OCI-LY1 (cell line): ENCODE results near the gene RAB19.

Experiments used
- H2AFZ ChIP-seq: fragments of 200-600 bp; sonication (generic), shearing (Covaris generic); 2 replicates; pipeline ENCODE4 v1.6.0; 2014; ENCODE audit warnings: antibody characterized with exemption, mild to moderate bottlenecking, low read length
- H3F3A ChIP-seq: fragments of 200-600 bp; sonication (generic), shearing (Covaris generic); 2 replicates; pipeline ENCODE4 v1.6.0; 2014; ENCODE audit warnings: mild to moderate bottlenecking, antibody characterized with exemption, low read length, moderate library complexity; ENCODE audit not compliant: insufficient read depth
- H3K27ac ChIP-seq: fragments of 200-600 bp; sonication (generic); 2 replicates; pipeline ENCODE4 v1.5.1; 2014; ENCODE audit warnings: low read length, mixed run types, mild to moderate bottlenecking, low read depth; ENCODE audit not compliant: poor library complexity, severe bottlenecking
- H3K27me3 ChIP-seq: fragments of 200-600 bp; sonication (generic); 2 replicates; pipeline ENCODE4 v1.6.0; 2014; ENCODE audit warnings: antibody characterized with exemption, mild to moderate bottlenecking, low read length, moderate library complexity; ENCODE audit not compliant: insufficient read depth
- H3K36me3 ChIP-seq: fragments of 200-600 bp; sonication (generic); 2 replicates; pipeline ENCODE4 v1.6.1; 2014; ENCODE audit warnings: mild to moderate bottlenecking, antibody characterized with exemption, low read length, moderate library complexity, mixed read lengths; ENCODE audit not compliant: insufficient read depth
- H3K4me1 ChIP-seq: fragments of 200-600 bp; sonication (generic); 2 replicates; pipeline ENCODE4 v1.5.1; 2014; ENCODE audit warnings: mild to moderate bottlenecking, low read length, moderate library complexity; ENCODE audit not compliant: insufficient read depth, severe bottlenecking
- H3K4me2 ChIP-seq: fragments of 200-600 bp; sonication (generic), shearing (Covaris generic); 2 replicates; pipeline ENCODE4 v1.6.1; 2014; ENCODE audit warnings: low read length
- H3K4me3 ChIP-seq: fragments of 200-600 bp; sonication (generic); 2 replicates; pipeline ENCODE4 v1.5.1; 2014; ENCODE audit warnings: low read length, low read depth, mild to moderate bottlenecking, mixed read lengths; ENCODE audit not compliant: poor library complexity, severe bottlenecking
- H3K79me2 ChIP-seq: fragments of 200-600 bp; shearing (Covaris generic); 2 replicates; pipeline ENCODE4 v1.6.1; 2016; ENCODE audit warnings: mixed run types, low read length, mixed read lengths; ENCODE audit not compliant: insufficient read depth
- H3K9ac ChIP-seq: fragments of 200-600 bp; sonication (generic), shearing (Covaris generic); 2 replicates; pipeline ENCODE4 v1.6.1; 2014; ENCODE audit warnings: mild to moderate bottlenecking, low read length, mixed read lengths
- H3K9me2 ChIP-seq: fragments of 200-600 bp; sonication (generic), shearing (Covaris generic); 2 replicates; pipeline ENCODE4 v1.6.1; 2014; ENCODE audit warnings: low read depth, mild to moderate bottlenecking, low read length, mixed read lengths
- H3K9me3 ChIP-seq: fragments of 200-600 bp; shearing (Covaris generic); 2 replicates; pipeline ENCODE4 v1.6.1; 2014; ENCODE audit warnings: low read length, mixed read lengths
- H4K20me1 ChIP-seq: fragments of 200-600 bp; sonication (generic), shearing (Covaris generic); 2 replicates; pipeline ENCODE4 v1.6.0; 2016; ENCODE audit warnings: mild to moderate bottlenecking, low read length; ENCODE audit not compliant: insufficient read depth
- EZH2 ChIP-seq: fragments of 200-600 bp; sonication (generic), shearing (Covaris generic); IDR thresholded peaks from 2 replicates; pipeline ENCODE4 v1.8.0; 2017; ENCODE audit warnings: borderline replicate concordance, mixed run types, mild to moderate bottlenecking, antibody characterized with exemption, low read length, moderate library complexity, mixed read lengths
- TF ChIP-seq, protein P1 (sequence below): fragments of 200-600 bp; sonication (generic), shearing (Covaris generic); IDR thresholded peaks from 2 replicates; pipeline ENCODE4 v1.5.1; 2017; ENCODE audit warnings: mild to moderate bottlenecking, antibody characterized with exemption, low read length, moderate library complexity, mixed read lengths

The RAB19 gene

DNA sequence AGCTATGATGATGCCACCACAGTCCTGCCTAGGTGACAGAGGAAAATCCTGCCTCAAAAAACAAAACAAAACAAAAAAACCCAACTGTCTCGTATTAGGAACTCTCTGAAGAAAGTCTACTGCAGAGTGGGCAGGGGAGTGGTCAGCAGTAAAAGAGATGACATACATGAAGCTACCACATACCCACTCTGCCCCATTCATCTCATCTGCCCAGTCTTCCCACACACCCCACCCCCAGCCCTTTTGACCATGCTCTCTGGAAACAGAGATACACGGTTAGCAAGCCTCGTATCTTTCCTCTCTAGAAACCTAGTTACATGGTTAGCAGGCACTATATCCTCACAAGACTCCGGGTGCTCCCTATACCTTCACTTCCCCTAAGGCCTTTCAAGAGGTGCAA, 13.8 kb upstream of the RAB19 start:
- Histone ChIP-seq H3F3A (no peaks in the 10 kb centered on the region), H3K79me2 (no peaks in the 10 kb centered on the region), H3K4me1 (peaks cover 11% of the 10 kb centered on the region), H3K4me2 (no peak overlapping the region), H3K9me3 (no peaks in the 10 kb centered on the region), H3K27ac (no peak overlapping the region), H3K36me3 (no peaks in the 10 kb centered on the region), H3K9me2 (no peaks in the 10 kb centered on the region), H2AFZ (no peak overlapping the region), H3K27me3 (peaks cover 11% of the 10 kb centered on the region), H3K9ac (no peak overlapping the region), H3K4me3 (no peak overlapping the region), H4K20me1 (0 out of 2 replicates have a peak, but pooled peaks cover 4% of the 10 kb centered on the region)
- TF ChIP-seq, protein P1, sequence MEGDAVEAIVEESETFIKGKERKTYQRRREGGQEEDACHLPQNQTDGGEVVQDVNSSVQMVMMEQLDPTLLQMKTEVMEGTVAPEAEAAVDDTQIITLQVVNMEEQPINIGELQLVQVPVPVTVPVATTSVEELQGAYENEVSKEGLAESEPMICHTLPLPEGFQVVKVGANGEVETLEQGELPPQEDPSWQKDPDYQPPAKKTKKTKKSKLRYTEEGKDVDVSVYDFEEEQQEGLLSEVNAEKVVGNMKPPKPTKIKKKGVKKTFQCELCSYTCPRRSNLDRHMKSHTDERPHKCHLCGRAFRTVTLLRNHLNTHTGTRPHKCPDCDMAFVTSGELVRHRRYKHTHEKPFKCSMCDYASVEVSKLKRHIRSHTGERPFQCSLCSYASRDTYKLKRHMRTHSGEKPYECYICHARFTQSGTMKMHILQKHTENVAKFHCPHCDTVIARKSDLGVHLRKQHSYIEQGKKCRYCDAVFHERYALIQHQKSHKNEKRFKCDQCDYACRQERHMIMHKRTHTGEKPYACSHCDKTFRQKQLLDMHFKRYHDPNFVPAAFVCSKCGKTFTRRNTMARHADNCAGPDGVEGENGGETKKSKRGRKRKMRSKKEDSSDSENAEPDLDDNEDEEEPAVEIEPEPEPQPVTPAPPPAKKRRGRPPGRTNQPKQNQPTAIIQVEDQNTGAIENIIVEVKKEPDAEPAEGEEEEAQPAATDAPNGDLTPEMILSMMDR = no peak
- no peak for TF ChIP-seq EZH2

DNA sequence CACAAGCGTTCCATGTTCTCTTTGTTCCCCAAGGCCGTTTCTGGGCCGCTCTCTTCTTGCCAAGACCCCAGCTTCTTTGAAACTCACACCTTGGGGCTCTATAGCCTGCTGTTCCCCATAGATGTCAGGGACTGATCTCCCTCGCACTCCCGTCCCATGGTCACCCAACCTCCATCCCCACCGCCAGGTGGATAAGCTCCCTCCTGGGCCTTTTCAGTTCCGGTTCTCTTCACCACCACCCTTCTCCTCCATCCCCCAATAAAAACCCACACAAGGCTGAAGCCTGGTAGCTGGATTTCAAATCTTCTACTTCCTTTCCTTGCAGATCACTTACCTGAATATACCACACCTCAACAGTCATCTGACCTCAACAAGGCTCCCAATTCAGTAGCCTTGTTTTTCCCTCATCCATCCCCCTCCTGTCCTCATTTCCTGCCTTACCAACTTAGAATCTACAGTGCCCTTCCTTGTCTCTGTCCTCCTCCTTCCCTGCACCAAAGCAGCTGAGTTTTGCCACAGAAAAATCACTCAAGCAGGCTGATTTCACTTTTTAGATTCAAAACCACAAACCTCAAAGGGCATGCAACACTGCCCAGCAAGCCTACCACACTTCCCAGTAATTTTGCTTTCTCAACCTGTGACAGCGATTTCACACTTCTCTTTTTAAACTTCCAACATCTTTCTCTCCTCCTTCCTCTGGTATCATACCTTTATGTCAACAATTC, 13.2 kb upstream of the RAB19 start:
- peaks cover 11% of the 10 kb centered on the region for H3K4me1 ChIP-seq

DNA sequence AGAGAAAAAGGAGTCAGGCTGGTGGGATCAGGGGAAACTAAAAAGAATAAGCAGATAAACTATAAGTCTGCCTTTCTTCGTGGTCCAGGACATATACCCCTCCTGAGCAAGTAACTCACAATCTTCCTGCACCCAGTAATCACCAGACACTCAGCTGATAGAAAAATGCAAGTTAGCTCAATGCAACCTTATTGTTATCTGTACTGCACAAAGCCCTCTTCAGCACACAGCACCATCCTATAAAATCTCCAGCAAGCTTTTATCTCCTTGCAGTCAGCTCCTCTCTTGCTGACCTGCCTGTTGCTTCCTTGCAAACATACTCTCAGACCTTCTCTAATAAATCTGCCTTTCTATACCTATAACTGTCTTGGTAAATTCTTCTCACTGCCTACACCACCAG, 12.2 kb upstream of the RAB19 start:
- no peak overlapping the region for H3K4me3 ChIP-seq
- H3F3A ChIP-seq = no peaks in the 10 kb centered on the region
- no peak overlapping the region for H3K27ac ChIP-seq
- H3K4me2 ChIP-seq = no peak overlapping the region
- H4K20me1 ChIP-seq = no peaks in the 10 kb centered on the region
- H3K27me3 ChIP-seq = peaks cover 14% of the 10 kb centered on the region
- no peaks in the 10 kb centered on the region for H3K79me2 ChIP-seq
- TF ChIP-seq, protein P1 = no peak
- TF ChIP-seq EZH2 = no peak
- no peak overlapping the region for H2AFZ ChIP-seq
- H3K9ac ChIP-seq = no peak overlapping the region
- no peaks in the 10 kb centered on the region for H3K9me2 ChIP-seq
- H3K36me3 ChIP-seq = no peaks in the 10 kb centered on the region
- H3K4me1 ChIP-seq = peaks cover 11% of the 10 kb centered on the region
- H3K9me3 ChIP-seq = no peaks in the 10 kb centered on the region

More for the DNA sequence above, 13.2 kb upstream of the RAB19 start:
- no peaks in the 10 kb centered on the region for H3K9me2 ChIP-seq
- H3K4me3 ChIP-seq = no peak overlapping the region
- no peak overlapping the region for H3K9ac ChIP-seq
- H3K27me3 ChIP-seq = peaks cover 11% of the 10 kb centered on the region
- TF ChIP-seq, protein P1 = no peak
- TF ChIP-seq EZH2 = no peak
- H3K79me2 ChIP-seq = no peaks in the 10 kb centered on the region
- H2AFZ ChIP-seq = no peak overlapping the region
- H4K20me1 ChIP-seq = no peaks in the 10 kb centered on the region
- H3F3A ChIP-seq = no peaks in the 10 kb centered on the region
- H3K27ac ChIP-seq = no peak overlapping the region
- H3K9me3 ChIP-seq = no peaks in the 10 kb centered on the region
- no peaks in the 10 kb centered on the region for H3K36me3 ChIP-seq
- no peak overlapping the region for H3K4me2 ChIP-seq
